B cell (primary cell): ENCODE measurements around the gene CCDC18. TPM values are rescaled to one million over a fixed set of nuclear protein-coding genes. Genes with fewer than 3 reads are reported as not detected.

ENCODE experiments used
- ATAC-seq: fragments of 200-7000 bp; cut with Tn5 transposase; one replicate; pipeline ENCODE4 v1.10.0; 2021; ENCODE audit warnings: low read depth, mild to moderate bottlenecking, moderate number of reproducible peaks, moderate library complexity
- CTCF ChIA-PET: fragments of 350-600 bp; sonication (Branson Sonifier 250); formaldehyde crosslinking; loops from one replicate; lab custom pipeline; 2021; ENCODE audit warnings: antibody characterized with exemption, inconsistent platforms; lab: Charles Lee
- POLR2A ChIA-PET: fragments of 350-600 bp; sonication (Branson Sonifier 250); formaldehyde crosslinking; loops from one replicate; lab custom pipeline; 2021; ENCODE audit warnings: antibody characterized with exemption; lab: Charles Lee
- DNase-seq: peaks from one replicate; pipeline ENCODE4 v3.0.0; 2013
- H2AFZ ChIP-seq: 2 replicates; pipeline ENCODE4 v1.6.1; 2012; ENCODE audit warnings: mild to moderate bottlenecking, low read depth, low read length; ENCODE audit not compliant: insufficient read depth, poor library complexity, severe bottlenecking
- H3K27ac ChIP-seq, 2 donors: 1 replicate in 1 of 2; 2 replicates in 1 of 2; pipeline ENCODE4 v1.5.1; 2012 to 2013; ENCODE audit warnings: low read length in 2 of 2, mild to moderate bottlenecking in 2 of 2, moderate library complexity in 1 of 2
- H3K27me3 ChIP-seq, 4 experiments: fragments of 200-600 bp in 1 of 4; sonication (generic) in 1 of 4; replicated peaks in 1 of 4; 1 replicate in 2 of 4; 2 replicates in 2 of 4; pipeline versions ENCODE4 v1.6.1 to v1.7.0; 2013 to 2016; ENCODE audit warnings: low read length in 3 of 4, mild to moderate bottlenecking in 2 of 4, mixed read lengths in 1 of 4, moderate library complexity in 1 of 4; ENCODE audit not compliant: insufficient read depth in 4 of 4, control insufficient read depth in 3 of 4; ENCODE audit errors: control extremely low read depth in 1 of 4
- H3K36me3 ChIP-seq, 2 experiments: replicated peaks in 1 of 2; 1 replicate in 1 of 2; 2 replicates in 1 of 2; pipeline versions ENCODE4 v1.6.1 to v1.7.1; 2013; ENCODE audit warnings: low read length in 1 of 2; ENCODE audit not compliant: insufficient read depth in 2 of 2, control insufficient read depth in 1 of 2; ENCODE audit errors: control extremely low read depth in 1 of 2, extremely low read depth in 1 of 2
- H3K4me1 ChIP-seq, 2 donors: fragments of 200-600 bp in 1 of 2; sonication (generic) in 1 of 2; 1 replicate in 1 of 2; 2 replicates in 1 of 2; pipeline versions ENCODE4 v1.5.1 to v1.6.1; 2013 to 2017; ENCODE audit warnings: low read length in 2 of 2; ENCODE audit not compliant: control insufficient read depth in 2 of 2, insufficient read depth in 2 of 2
- H3K4me2 ChIP-seq: replicated peaks from 2 replicates; pipeline ENCODE3; 2012; ENCODE audit warnings: mild to moderate bottlenecking, low read depth, low read length; ENCODE audit not compliant: poor library complexity, severe bottlenecking
- H3K4me3 ChIP-seq, 5 experiments: fragments of 200-600 bp in 1 of 5; sonication (generic) in 1 of 5; 1 replicate in 3 of 5; 2 replicates in 2 of 5; pipeline versions ENCODE4 v1.5.1 to v1.7.0; 2011 to 2016; ENCODE audit warnings: low read length in 4 of 5, mild to moderate bottlenecking in 4 of 5, low read depth in 2 of 5, control low read depth in 1 of 5, moderate library complexity in 1 of 5; ENCODE audit not compliant: insufficient read depth in 1 of 5; ENCODE audit errors: control extremely low read depth in 1 of 5, extremely low read depth in 1 of 5
- H3K79me2 ChIP-seq: fragments of 200-600 bp; sonication (generic); one replicate; pipeline ENCODE4 v1.6.0; 2016; ENCODE audit warnings: low read length; ENCODE audit not compliant: control insufficient read depth, insufficient read depth
- H3K9ac ChIP-seq: fragments of 200-600 bp; sonication (generic); 2 replicates; pipeline ENCODE4 v1.6.1; 2017; ENCODE audit warnings: mild to moderate bottlenecking, low read length, moderate library complexity
- H3K9me3 ChIP-seq, 3 donors: one replicate each; pipeline versions ENCODE4 v1.6.1 to v1.7.1; 2013; ENCODE audit warnings: low read length in 2 of 3; ENCODE audit not compliant: control insufficient read depth in 2 of 3, insufficient read depth in 1 of 3; ENCODE audit errors: control extremely low read depth in 1 of 3
- H4K20me1 ChIP-seq: 2 replicates; pipeline ENCODE4 v1.6.0; 2012; ENCODE audit warnings: mild to moderate bottlenecking, low read length; ENCODE audit not compliant: insufficient read depth, control insufficient read depth, poor library complexity, severe bottlenecking
- H3K27ac Mint-ChIP-seq: one replicate; pipeline ENCODE4 v1.8.0; 2021; ENCODE audit warnings: mixed read lengths
- H3K27me3 Mint-ChIP-seq: one replicate; pipeline ENCODE4 v1.8.0; 2021; ENCODE audit warnings: mixed read lengths
- H3K4me1 Mint-ChIP-seq: one replicate; pipeline ENCODE4 v1.8.0; 2021; ENCODE audit warnings: mixed read lengths
- H3K4me3 Mint-ChIP-seq: one replicate; pipeline ENCODE4 v1.8.0; 2021; ENCODE audit warnings: mixed read lengths
- H3K9me3 Mint-ChIP-seq: one replicate; pipeline ENCODE4 v1.8.0; 2022; ENCODE audit warnings: mixed read lengths; ENCODE audit not compliant: insufficient read depth
- EZH2 ChIP-seq: IDR thresholded peaks from 2 replicates; pipeline ENCODE4 v1.6.1; 2012; ENCODE audit warnings: borderline replicate concordance, low read depth, mild to moderate bottlenecking, moderate library complexity, low read length; ENCODE audit not compliant: insufficient read depth, poor library complexity, severe bottlenecking
- WGBS: methylation state at CpG from one replicate; pipeline ENCODE4 v1.1.5; 2013; ENCODE audit warnings: missing lambda C conversion rate; ENCODE audit not compliant: insufficient coverage; 5-methylcytosine and 5-hydroxymethylcytosine counted together
- intact Hi-C: fragments of 100-400 bp; cut with micrococcal nuclease; formaldehyde crosslinking; loops from one replicate; pipeline ENCODE4 v1.10.0; 2022
- polyA plus RNA-seq: library from polyadenylated mRNA; depleted of rRNA; stranded (reverse); fragments of >200 nt; gene quantifications from 2 replicates; pipeline ENCODE4 v1.2.3, GENCODE V29; 2012
- total RNA-seq, 2 donors: library from RNA; stranded (reverse); fragments of 120-200 nt in 1 of 2; gene quantifications; 1 replicate in 1 of 2; 2 replicates in 1 of 2; pipeline versions ENCODE4 v1.2.3 to v1.2.4, GENCODE V29; 2013 to 2022
- TF ChIP-seq, protein P1 (sequence below): fragments of 200-600 bp; IDR thresholded peaks from one replicate; pipeline ENCODE4 v1.8.0; 2022; ENCODE audit warnings: antibody characterized with exemption, mild to moderate bottlenecking

The CCDC18 gene
- total and polyA plus RNA-seq, 2 donors (not counting 1 experiment from before 2014, with no cell fraction given) = 7.7 to 16.0 TPM

DNA sequence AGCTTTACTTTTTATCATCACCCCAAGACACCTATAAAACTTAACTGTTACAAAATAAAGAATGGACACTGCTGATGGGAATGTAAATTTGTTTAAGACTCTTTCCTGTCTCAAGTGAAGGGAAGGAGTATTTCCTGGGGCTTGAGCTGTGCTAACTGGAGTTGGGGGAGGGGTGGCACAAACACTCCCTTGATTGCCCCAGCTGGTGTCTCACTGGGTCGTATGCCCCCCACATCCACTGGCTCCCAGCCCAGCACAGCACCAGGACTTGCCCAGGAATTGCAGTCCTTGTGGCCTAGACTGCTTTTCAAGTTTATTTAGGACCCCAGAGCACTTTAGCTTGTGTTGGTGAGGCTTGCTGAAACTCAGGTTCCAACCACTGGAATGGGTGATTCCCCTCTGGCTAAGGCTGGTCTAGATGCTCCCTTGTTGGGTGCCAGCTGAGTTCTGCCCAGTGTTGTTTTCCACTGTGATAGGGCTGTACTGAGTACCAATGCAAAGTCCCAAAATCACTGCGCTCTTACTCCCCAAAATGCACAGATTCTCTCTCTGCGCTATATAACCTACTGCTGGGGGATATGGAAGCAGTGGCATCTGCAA is 116.1 kb downstream of the CCDC18 start:
- no peak overlapping the region for H3K4me2 ChIP-seq
- H3K36me3 ChIP-seq = peaks cover 0 to 2% of the 10 kb centered on the region in 2 experiments
- H3K9ac ChIP-seq = no peak overlapping the region
- H2AFZ ChIP-seq = no peak overlapping the region
- Mint-ChIP-seq H3K27ac (no peak overlapping the region), H3K9me3 (no peaks in the 10 kb centered on the region), H3K4me1 (peaks cover 3% of the 10 kb centered on the region), H3K4me3 (no peak overlapping the region), H3K27me3 (no peaks in the 10 kb centered on the region)
- H3K9me3 ChIP-seq = no peaks in the 10 kb centered on the region
- WGBS = no CpG with 5 or more reads among the region's 3 CpGs
- ATAC-seq (no peak), DNase-seq (no peak)
- H3K4me3 ChIP-seq = no peak overlapping the region
- H3K4me1 ChIP-seq = no peaks in the 10 kb centered on the region
- ChIA-PET POLR2A (no interaction called here), CTCF (no interaction called here)
- intact Hi-C loops = no loop called here
- H3K79me2 ChIP-seq = no peaks in the 10 kb centered on the region
- no peak overlapping the region for H3K27ac ChIP-seq
- H3K27me3 ChIP-seq = no peaks in the 10 kb centered on the region
- TF ChIP-seq EZH2 = no peak
- TF ChIP-seq, protein P1, sequence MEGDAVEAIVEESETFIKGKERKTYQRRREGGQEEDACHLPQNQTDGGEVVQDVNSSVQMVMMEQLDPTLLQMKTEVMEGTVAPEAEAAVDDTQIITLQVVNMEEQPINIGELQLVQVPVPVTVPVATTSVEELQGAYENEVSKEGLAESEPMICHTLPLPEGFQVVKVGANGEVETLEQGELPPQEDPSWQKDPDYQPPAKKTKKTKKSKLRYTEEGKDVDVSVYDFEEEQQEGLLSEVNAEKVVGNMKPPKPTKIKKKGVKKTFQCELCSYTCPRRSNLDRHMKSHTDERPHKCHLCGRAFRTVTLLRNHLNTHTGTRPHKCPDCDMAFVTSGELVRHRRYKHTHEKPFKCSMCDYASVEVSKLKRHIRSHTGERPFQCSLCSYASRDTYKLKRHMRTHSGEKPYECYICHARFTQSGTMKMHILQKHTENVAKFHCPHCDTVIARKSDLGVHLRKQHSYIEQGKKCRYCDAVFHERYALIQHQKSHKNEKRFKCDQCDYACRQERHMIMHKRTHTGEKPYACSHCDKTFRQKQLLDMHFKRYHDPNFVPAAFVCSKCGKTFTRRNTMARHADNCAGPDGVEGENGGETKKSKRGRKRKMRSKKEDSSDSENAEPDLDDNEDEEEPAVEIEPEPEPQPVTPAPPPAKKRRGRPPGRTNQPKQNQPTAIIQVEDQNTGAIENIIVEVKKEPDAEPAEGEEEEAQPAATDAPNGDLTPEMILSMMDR = no peak
- H4K20me1 ChIP-seq = no peaks in the 10 kb centered on the region

DNA sequence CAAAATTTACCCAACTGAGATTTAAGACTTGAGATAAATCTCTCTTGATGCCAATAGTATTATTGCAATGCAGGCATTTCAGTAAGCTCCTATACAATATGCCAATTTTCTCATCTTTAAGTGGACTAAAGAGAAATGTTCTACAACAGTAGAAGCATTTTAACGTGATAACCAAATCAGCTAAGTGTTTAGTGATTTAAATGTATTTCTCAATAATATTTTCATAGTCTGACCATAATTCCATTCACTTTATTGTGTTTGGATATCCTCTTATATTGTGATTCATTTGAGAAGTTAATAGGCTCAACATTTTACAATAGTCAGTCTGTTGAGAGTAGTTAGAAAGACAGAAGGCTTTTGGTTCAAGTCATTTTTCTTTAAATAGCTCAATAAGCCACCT is 120.6 kb downstream of the CCDC18 start:
- no peaks in the 10 kb centered on the region for H3K4me1 ChIP-seq
- no peak overlapping the region for H2AFZ ChIP-seq
- TF ChIP-seq EZH2 = no peak
- TF ChIP-seq, protein P1 = no peak
- H3K4me3 Mint-ChIP-seq = no peak overlapping the region
- H3K4me3 ChIP-seq = no peak overlapping the region
- H3K36me3 ChIP-seq = peaks cover 0 to 2% of the 10 kb centered on the region in 2 experiments
- H3K27ac ChIP-seq = no peak overlapping the region
- ATAC-seq (no peak), DNase-seq (no peak)
- no peak overlapping the region for H3K27ac Mint-ChIP-seq
- H4K20me1 ChIP-seq = no peaks in the 10 kb centered on the region
- POLR2A ChIA-PET = no interaction called here
- H3K79me2 ChIP-seq = no peaks in the 10 kb centered on the region
- no peak overlapping the region for H3K9ac ChIP-seq
- no peak overlapping the region for H3K4me2 ChIP-seq
- no CpG with 5 or more reads among the region's 1 CpG for WGBS
- CTCF ChIA-PET = interaction anchor here (0.9 to 1.4 kb wide), 3 partner anchors 16 to 328 kb away, joined by 3 to 4 read pairs (median 3); no protein-coding TSS in a partner anchor
- H3K27me3 ChIP-seq = no peaks in the 10 kb centered on the region
- H3K9me3 Mint-ChIP-seq = no peaks in the 10 kb centered on the region
- H3K4me1 Mint-ChIP-seq = no peaks in the 10 kb centered on the region
- H3K9me3 ChIP-seq = no peaks in the 10 kb centered on the region
- H3K27me3 Mint-ChIP-seq = no peaks in the 10 kb centered on the region
- intact Hi-C loops = loop anchor here (10.0 kb wide), 1 partner anchor 514 kb away; no protein-coding TSS in a partner anchor
